ENCODE data around the gene TTYH2.

TTYH2 gene

GRCh38 chr17:74192950-74193781 lies 20.2 kb upstream of the TTYH2 start:
- FAIRE-seq (no peak), DNase-seq (ENCODE audit: insufficient read length, low spot score) (no peak)
- TF ChIP-seq SPI1 (IDR thresholded peaks at IDR 0.05; ENCODE audit: low read depth, low read length): no peak
- TF ChIP-seq POU2F2 (IDR thresholded peaks at IDR 0.05; ENCODE audit: low read depth, low read length): no peak
- no peak for TF ChIP-seq PAX5 (IDR thresholded peaks at IDR 0.05; ENCODE audit: insufficient read depth, low read length, severe bottlenecking)
- TF ChIP-seq POLR2AphosphoS5 (IDR thresholded peaks at IDR 0.05; ENCODE audit: low read depth, low read length): no peak
- TF ChIP-seq POLR2A (IDR thresholded peaks at IDR 0.05; ENCODE audit: low read depth, low read length): no peak
- no peak for TF ChIP-seq TAF1 (IDR thresholded peaks at IDR 0.05; ENCODE audit: low read depth, low read length)

DNA sequence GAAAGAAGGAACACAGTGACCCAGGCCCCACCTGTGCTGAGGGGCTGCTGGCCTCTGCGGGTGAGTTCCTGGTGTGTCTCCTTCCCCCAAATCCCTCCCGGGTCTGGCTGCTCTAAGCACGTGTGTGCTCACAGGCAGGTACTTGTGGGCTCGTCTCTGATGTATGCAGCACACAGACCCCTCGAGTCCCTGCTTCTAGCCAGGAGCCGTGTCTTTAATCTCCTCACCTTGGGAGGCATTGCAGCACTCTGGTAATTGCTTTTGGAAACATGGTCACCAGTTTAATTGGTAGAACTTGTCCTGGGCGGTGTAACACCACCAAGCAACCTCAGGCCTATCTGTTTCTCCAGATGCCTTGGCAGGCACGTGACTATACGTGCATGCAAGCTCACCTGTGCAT lies 18.7 kb upstream of the TTYH2 start:
- TF ChIP-seq TAF1 (IDR thresholded peaks at IDR 0.05; ENCODE audit: low read depth, low read length) (no peak), PAX5 (IDR thresholded peaks at IDR 0.05; ENCODE audit: insufficient read depth, low read length, severe bottlenecking) (no peak), POU2F2 (IDR thresholded peaks at IDR 0.05; ENCODE audit: low read depth, low read length) (no peak), POLR2A (IDR thresholded peaks at IDR 0.05; ENCODE audit: low read depth, low read length) (no peak), POLR2AphosphoS5 (IDR thresholded peaks at IDR 0.05; ENCODE audit: low read depth, low read length) (no peak), SPI1 (IDR thresholded peaks at IDR 0.05; ENCODE audit: low read depth, low read length) (no peak)
- FAIRE-seq: no peak
- no peak for DNase-seq (ENCODE audit: insufficient read length, low spot score)

DNA sequence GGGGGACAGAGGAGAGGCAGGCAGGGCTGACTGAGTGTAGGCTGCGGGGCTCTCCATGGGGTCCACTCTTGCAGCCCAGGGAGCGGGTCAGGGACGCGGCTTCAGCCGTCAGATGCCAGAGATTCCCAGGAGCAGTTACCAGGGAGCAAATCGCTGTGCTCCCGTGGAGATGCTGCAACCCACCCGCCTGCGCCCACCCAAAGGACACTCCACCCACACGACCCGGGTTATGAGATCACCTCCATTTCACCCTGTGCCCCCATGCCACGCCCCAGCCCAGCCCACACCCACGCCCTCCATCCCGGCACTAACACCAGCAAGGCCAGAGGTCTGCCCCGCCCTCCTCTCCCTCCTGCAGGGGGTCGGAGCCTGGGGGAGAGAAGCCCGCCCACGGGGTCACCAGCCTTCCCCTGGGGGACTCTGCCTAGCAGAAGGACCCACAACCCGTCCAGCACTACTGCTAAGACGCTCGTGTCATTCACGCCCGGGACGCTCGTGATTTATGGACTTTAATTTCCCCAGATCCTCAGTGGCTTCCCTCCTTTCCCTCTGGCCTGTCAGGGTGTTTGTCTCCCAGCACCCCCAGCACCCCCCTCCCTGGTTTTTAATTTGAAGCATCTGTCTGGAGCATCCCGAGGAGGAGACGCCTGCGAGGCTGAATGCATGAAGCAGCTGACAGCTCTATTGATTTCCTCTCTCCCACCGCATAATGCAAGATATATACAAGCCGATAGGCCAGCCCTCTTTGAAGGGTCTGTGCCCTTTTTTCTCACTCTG lies 16.6 kb upstream of the TTYH2 start:
- no peak for FAIRE-seq
- TF ChIP-seq POLR2AphosphoS5 (IDR thresholded peaks at IDR 0.05; ENCODE audit: low read depth, low read length) (no peak), SPI1 (IDR thresholded peaks at IDR 0.05; ENCODE audit: low read depth, low read length) (no peak)
- no peak for DNase-seq (ENCODE audit: insufficient read length, low spot score)

DNA sequence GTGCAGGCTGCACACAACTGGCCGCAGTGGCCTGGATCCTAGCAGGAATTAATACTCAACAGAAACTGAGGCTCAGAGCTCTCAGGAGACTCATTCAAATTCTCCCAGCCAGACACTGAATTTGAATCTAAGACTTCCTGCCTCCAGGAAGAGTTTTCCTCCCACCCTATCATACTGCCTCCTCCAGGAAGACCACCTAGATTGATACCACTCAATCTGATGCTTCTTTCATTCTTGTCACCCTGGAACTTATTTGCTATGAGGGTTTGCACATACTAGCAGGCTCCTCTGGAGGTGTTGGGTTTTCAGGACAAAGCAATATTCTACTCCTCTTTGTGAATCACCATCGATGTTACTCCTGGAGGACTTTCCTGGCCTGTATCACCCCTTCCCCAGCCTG lies 15.6 kb upstream of the TTYH2 start:
- FAIRE-seq (no peak), DNase-seq (ENCODE audit: insufficient read length, low spot score) (no peak)
- no peak for TF ChIP-seq POU2F2 (IDR thresholded peaks at IDR 0.05; ENCODE audit: low read depth, low read length)
- TF ChIP-seq POLR2A (IDR thresholded peaks at IDR 0.05; ENCODE audit: low read depth, low read length): no peak
- no peak for TF ChIP-seq POLR2AphosphoS5 (IDR thresholded peaks at IDR 0.05; ENCODE audit: low read depth, low read length)
- TF ChIP-seq PAX5 (IDR thresholded peaks at IDR 0.05; ENCODE audit: insufficient read depth, low read length, severe bottlenecking): no peak
- no peak for TF ChIP-seq SPI1 (IDR thresholded peaks at IDR 0.05; ENCODE audit: low read depth, low read length)
- no peak for TF ChIP-seq TAF1 (IDR thresholded peaks at IDR 0.05; ENCODE audit: low read depth, low read length)

DNA sequence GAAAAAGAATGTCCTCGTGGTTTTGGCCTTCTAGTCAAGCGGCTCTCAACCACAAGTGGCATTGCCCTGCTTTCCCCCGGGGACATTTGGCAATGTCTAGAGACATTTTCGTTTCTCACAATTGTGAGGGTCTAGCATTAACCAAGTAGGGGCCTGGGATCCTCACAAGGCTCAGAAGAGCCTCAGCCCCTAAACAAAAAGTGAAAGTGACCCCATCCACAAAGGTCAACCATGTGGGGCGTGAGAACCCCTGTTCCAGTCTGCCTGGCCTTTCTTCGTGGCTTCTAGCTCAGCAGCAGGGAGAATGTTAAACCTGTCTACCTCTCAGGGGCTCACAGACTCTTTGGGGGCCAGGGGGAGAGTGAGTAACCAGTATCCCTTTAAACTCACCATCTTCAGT lies 14.7 kb upstream of the TTYH2 start:
- TF ChIP-seq POLR2AphosphoS5 (IDR thresholded peaks at IDR 0.05; ENCODE audit: low read depth, low read length) (no peak), SPI1 (IDR thresholded peaks at IDR 0.05; ENCODE audit: low read depth, low read length) (no peak), TAF1 (IDR thresholded peaks at IDR 0.05; ENCODE audit: low read depth, low read length) (no peak), POLR2A (IDR thresholded peaks at IDR 0.05; ENCODE audit: low read depth, low read length) (no peak), POU2F2 (IDR thresholded peaks at IDR 0.05; ENCODE audit: low read depth, low read length) (no peak), PAX5 (IDR thresholded peaks at IDR 0.05; ENCODE audit: insufficient read depth, low read length, severe bottlenecking) (no peak)
- no peak for FAIRE-seq
- DNase-seq (ENCODE audit: insufficient read length, low spot score): no peak

DNA sequence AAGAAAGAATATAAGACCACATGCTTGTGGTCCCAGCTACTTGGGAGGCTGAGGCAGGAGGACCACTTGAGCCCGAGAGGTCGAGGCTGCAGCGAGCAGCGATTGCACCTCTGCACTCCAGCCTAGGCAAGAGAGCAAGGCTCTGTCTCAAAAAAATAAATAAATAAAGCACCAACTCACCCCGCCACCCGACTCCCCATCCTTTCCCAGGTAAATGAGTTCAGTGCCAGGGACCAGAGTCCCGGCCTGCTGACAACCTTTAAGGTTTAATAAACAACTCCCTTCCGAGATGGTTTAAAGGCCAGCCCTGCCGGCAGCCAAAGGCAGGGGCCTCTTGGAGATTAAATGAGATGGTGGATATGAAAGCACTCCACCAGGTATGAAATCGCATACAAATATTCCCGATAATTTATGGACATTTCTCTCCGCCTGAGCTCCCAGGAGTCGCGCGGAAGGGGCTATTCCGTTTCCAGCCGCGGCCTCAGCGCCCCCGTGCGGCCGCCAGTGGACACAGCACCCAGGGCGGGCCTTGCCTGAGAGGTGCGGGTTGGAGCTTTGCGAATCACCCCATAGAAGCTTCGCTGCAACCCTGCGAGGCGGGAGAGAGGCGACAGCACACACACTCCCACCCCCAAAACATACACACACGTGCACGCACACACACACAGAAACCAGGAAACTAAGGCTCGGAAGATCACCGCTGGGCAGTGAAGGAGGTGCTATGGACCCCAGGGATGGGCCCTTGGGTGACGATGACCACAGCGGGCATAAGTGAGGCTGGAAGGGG lies 13.9 kb upstream of the TTYH2 start:
- FAIRE-seq: peak; percentile 85
- TF ChIP-seq POLR2A (IDR thresholded peaks at IDR 0.05; ENCODE audit: low read depth, low read length): no peak
- TF ChIP-seq SPI1 (IDR thresholded peaks at IDR 0.05; ENCODE audit: low read depth, low read length): no peak
- no peak for TF ChIP-seq PAX5 (IDR thresholded peaks at IDR 0.05; ENCODE audit: insufficient read depth, low read length, severe bottlenecking)
- no peak for TF ChIP-seq POLR2AphosphoS5 (IDR thresholded peaks at IDR 0.05; ENCODE audit: low read depth, low read length)
- no peak for TF ChIP-seq POU2F2 (IDR thresholded peaks at IDR 0.05; ENCODE audit: low read depth, low read length)
- no peak for TF ChIP-seq TAF1 (IDR thresholded peaks at IDR 0.05; ENCODE audit: low read depth, low read length)
- peak; percentile 75 for DNase-seq (ENCODE audit: insufficient read length, low spot score)

DNA sequence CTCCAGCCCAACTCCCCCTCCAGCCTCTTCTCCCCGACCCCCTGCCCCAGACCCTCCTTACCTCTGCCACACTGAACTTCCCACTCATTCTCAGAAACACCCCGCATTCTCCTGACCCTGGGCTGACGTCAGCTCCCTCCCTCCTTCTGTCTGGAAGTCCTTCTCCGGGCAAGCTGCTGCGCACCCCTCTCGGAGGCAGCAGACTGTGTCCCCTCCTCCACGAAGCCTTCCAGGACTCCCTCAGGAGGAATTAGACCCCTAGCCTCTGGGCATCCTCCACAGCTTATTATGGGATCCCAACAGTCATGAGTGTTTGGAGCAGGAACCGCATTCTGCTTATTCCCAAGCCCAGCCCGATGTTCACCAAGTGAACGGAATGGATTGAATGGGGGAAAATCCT lies 13.3 kb upstream of the TTYH2 start:
- TF ChIP-seq PAX5 (IDR thresholded peaks at IDR 0.05; ENCODE audit: insufficient read depth, low read length, severe bottlenecking) (no peak), SPI1 (IDR thresholded peaks at IDR 0.05; ENCODE audit: low read depth, low read length) (no peak), TAF1 (IDR thresholded peaks at IDR 0.05; ENCODE audit: low read depth, low read length) (no peak), POLR2AphosphoS5 (IDR thresholded peaks at IDR 0.05; ENCODE audit: low read depth, low read length) (no peak), POLR2A (IDR thresholded peaks at IDR 0.05; ENCODE audit: low read depth, low read length) (no peak), POU2F2 (IDR thresholded peaks at IDR 0.05; ENCODE audit: low read depth, low read length) (no peak)
- no peak for DNase-seq (ENCODE audit: insufficient read length, low spot score)
- no peak for FAIRE-seq

GRCh38 chr17:74201250-74201649 lies 12.1 kb upstream of the TTYH2 start:
- no peak for TF ChIP-seq POLR2AphosphoS5 (IDR thresholded peaks at IDR 0.05; ENCODE audit: low read depth, low read length)
- TF ChIP-seq SPI1 (IDR thresholded peaks at IDR 0.05; ENCODE audit: low read depth, low read length): no peak
- TF ChIP-seq PAX5 (IDR thresholded peaks at IDR 0.05; ENCODE audit: insufficient read depth, low read length, severe bottlenecking): no peak
- TF ChIP-seq POLR2A (IDR thresholded peaks at IDR 0.05; ENCODE audit: low read depth, low read length): no peak
- no peak for TF ChIP-seq TAF1 (IDR thresholded peaks at IDR 0.05; ENCODE audit: low read depth, low read length)
- TF ChIP-seq POU2F2 (IDR thresholded peaks at IDR 0.05; ENCODE audit: low read depth, low read length): no peak
- FAIRE-seq: no peak
- DNase-seq (ENCODE audit: insufficient read length, low spot score): no peak

DNA sequence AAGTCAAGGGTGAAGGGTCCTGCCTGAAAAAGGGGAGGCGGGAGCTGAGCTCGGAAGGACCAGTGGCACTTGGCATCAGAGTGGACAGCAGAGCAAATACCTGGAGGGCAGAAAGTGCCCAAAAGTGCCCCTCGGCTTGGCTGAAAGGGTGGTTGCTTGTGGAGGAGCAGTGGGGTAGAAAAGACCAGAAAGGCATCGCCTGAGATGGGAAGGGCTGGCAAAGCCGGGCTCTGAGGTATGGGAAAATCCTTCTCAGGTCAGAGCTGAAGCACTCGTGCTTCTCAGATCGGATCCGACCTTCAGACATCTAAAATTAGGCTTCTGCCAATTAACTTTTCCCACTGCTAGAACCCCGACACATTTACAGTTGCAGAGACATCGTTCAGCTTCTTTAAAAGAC lies 11.4 kb upstream of the TTYH2 start:
- DNase-seq (ENCODE audit: insufficient read length, low spot score): no peak
- TF ChIP-seq POLR2A (IDR thresholded peaks at IDR 0.05; ENCODE audit: low read depth, low read length): no peak
- TF ChIP-seq SPI1 (IDR thresholded peaks at IDR 0.05; ENCODE audit: low read depth, low read length): no peak
- no peak for TF ChIP-seq POLR2AphosphoS5 (IDR thresholded peaks at IDR 0.05; ENCODE audit: low read depth, low read length)
- TF ChIP-seq TAF1 (IDR thresholded peaks at IDR 0.05; ENCODE audit: low read depth, low read length): no peak
- TF ChIP-seq PAX5 (IDR thresholded peaks at IDR 0.05; ENCODE audit: insufficient read depth, low read length, severe bottlenecking): no peak
- TF ChIP-seq POU2F2 (IDR thresholded peaks at IDR 0.05; ENCODE audit: low read depth, low read length): no peak
- no peak for FAIRE-seq

Data from GM12891 (cell line).